Natural killer cell (primary cell): ENCODE results near the gene ZNF497. TPM values are rescaled to one million over a fixed set of nuclear protein-coding genes. Genes with fewer than 3 reads are reported as not detected.

Source experiments
- ATAC-seq, 3 donors: fragments of 150-1000 bp in 2 of 3; fragments of 200-7000 bp in 1 of 3; cut with Tn5 transposase; 1 replicate in 1 of 3; 2 replicates in 2 of 3; pipeline ENCODE4 v1.10.0; 2021; ENCODE audit warnings: mild to moderate bottlenecking in 2 of 3, moderate library complexity in 2 of 3
- DNase-seq, 2 donors: peaks; one replicate each; pipeline versions ENCODE4 v3.0.0 to v3.0.0-alpha.2; 2013 to 2021; ENCODE audit warnings: mixed read lengths in 1 of 2
- H3K27ac ChIP-seq: one replicate; pipeline ENCODE4 v1.5.1; 2013; ENCODE audit warnings: mild to moderate bottlenecking, low read length
- H3K27me3 ChIP-seq: one replicate; pipeline ENCODE4 v1.6.1; 2013; ENCODE audit warnings: low read length; ENCODE audit not compliant: control insufficient read depth, insufficient read depth
- H3K36me3 ChIP-seq: one replicate; pipeline ENCODE4 v1.6.1; 2013; ENCODE audit warnings: low read length; ENCODE audit not compliant: control insufficient read depth, insufficient read depth
- H3K4me1 ChIP-seq: one replicate; pipeline ENCODE4 v1.6.1; 2013; ENCODE audit warnings: low read length; ENCODE audit not compliant: control insufficient read depth, insufficient read depth
- H3K4me3 ChIP-seq: one replicate; pipeline ENCODE4 v1.5.1; 2013; ENCODE audit warnings: low read length
- H3K9me3 ChIP-seq: one replicate; pipeline ENCODE4 v1.6.1; 2013; ENCODE audit warnings: low read length; ENCODE audit not compliant: control insufficient read depth, insufficient read depth
- H3K27ac Mint-ChIP-seq, 2 donors: one replicate each; pipeline ENCODE4 v1.8.0; 2022; ENCODE audit warnings: mild to moderate bottlenecking in 2 of 2, mixed read lengths in 2 of 2, moderate library complexity in 1 of 2
- H3K27me3 Mint-ChIP-seq, 2 donors: one replicate each; pipeline ENCODE4 v1.8.0; 2022; ENCODE audit warnings: low read depth in 2 of 2, mixed read lengths in 2 of 2
- H3K36me3 Mint-ChIP-seq: one replicate; pipeline ENCODE4 v1.8.0; 2022; ENCODE audit warnings: mixed read lengths
- H3K4me1 Mint-ChIP-seq, 2 donors: one replicate each; pipeline ENCODE4 v1.8.0; 2022; ENCODE audit warnings: mixed read lengths in 2 of 2
- H3K4me3 Mint-ChIP-seq: one replicate; pipeline ENCODE4 v1.8.0; 2022; ENCODE audit warnings: mild to moderate bottlenecking, moderate library complexity, mixed read lengths
- H3K9me3 Mint-ChIP-seq, 2 donors: one replicate each; pipeline ENCODE4 v1.8.0; 2022; ENCODE audit warnings: mixed read lengths in 2 of 2
- WGBS: methylation state at CpG from one replicate; pipeline ENCODE4 v1.1.7; 2013; ENCODE audit warnings: missing lambda C conversion rate; ENCODE audit not compliant: insufficient coverage; 5-methylcytosine and 5-hydroxymethylcytosine counted together
- intact Hi-C: fragments of 100-400 bp; cut with micrococcal nuclease; formaldehyde crosslinking; loops from one replicate; pipeline ENCODE4 v1.14.2; 2022
- total RNA-seq, 4 donors: library from RNA; stranded (reverse); fragments of 120-200 nt in 1 of 4; gene quantifications; one replicate each; pipeline versions ENCODE4 v1.2.3 to v1.2.4, GENCODE V29; 2013 to 2022
- TF ChIP-seq, protein P1 (sequence below): fragments of 200-600 bp; IDR thresholded peaks from one replicate; pipeline ENCODE4 v1.8.0; 2022; ENCODE audit warnings: antibody characterized with exemption

ZNF497 gene
- total RNA-seq, 3 donors from 2014 or later (not counting 1 experiment from before 2014, with no cell fraction given), result 0.40 to 0.61 (median 0.60) TPM

DNA sequence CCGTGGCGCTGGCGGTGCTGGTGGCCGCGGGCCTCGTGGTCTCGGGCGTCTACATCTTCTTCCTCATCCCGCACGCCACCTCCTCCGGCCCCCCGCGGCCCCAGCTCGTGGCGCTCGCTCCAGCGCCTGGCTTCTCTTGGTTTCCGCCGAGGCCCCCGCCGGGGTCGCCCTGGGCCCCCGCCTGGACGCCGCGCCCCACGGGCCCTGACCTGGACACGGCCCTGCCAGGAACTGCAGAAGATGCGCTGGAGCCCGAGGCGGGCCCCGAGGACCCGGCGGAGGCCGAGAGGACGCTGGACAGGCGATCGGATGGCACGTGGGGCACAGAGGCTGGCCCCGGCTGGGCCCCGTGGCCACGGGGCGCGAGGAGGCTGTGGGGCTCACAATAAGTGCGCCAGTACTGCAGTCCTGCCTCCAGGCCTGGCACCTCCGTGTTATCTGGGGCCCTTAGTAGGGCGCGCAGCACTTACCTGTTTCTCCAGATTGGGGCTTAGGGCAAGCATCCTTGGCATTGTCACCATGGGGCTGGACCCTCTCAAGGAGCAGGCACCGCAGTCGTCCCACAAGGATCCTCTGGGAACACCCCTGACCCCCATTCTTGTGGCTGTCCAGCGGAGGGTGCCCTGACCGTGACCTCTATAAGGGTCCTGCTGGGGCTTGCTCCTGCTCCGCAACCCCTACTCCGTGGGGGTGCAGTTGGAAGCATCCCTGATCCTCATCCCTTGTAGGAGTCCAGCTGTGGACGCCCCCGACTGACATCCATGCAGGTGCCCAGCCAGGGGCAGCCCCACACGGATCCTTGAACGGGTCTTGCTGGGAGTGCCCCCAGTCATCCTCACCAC is 34.4 kb upstream of the ZNF497 start:
- H3K27ac ChIP-seq, result no peak overlapping the region
- no peak overlapping the region for H3K4me3 Mint-ChIP-seq
- intact Hi-C loops, result no loop called here
- TF ChIP-seq, protein P1, sequence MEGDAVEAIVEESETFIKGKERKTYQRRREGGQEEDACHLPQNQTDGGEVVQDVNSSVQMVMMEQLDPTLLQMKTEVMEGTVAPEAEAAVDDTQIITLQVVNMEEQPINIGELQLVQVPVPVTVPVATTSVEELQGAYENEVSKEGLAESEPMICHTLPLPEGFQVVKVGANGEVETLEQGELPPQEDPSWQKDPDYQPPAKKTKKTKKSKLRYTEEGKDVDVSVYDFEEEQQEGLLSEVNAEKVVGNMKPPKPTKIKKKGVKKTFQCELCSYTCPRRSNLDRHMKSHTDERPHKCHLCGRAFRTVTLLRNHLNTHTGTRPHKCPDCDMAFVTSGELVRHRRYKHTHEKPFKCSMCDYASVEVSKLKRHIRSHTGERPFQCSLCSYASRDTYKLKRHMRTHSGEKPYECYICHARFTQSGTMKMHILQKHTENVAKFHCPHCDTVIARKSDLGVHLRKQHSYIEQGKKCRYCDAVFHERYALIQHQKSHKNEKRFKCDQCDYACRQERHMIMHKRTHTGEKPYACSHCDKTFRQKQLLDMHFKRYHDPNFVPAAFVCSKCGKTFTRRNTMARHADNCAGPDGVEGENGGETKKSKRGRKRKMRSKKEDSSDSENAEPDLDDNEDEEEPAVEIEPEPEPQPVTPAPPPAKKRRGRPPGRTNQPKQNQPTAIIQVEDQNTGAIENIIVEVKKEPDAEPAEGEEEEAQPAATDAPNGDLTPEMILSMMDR, result no peak
- H3K9me3 Mint-ChIP-seq, result no peaks in the 10 kb centered on the region
- peaks cover 8% of the 10 kb centered on the region for H3K36me3 Mint-ChIP-seq
- H3K36me3 ChIP-seq, result peaks cover 26% of the 10 kb centered on the region
- DNase-seq (no peak), ATAC-seq (no peak)
- WGBS, result 42% methylated on average over 58 of the region's 58 CpGs
- H3K27me3 Mint-ChIP-seq, result peaks cover 0 to 23% of the 10 kb centered on the region in 2 donors
- peaks cover 10% of the 10 kb centered on the region for H3K27me3 ChIP-seq
- no peak overlapping the region for H3K4me3 ChIP-seq
- H3K27ac Mint-ChIP-seq, result no peak overlapping the region
- H3K9me3 ChIP-seq, result no peaks in the 10 kb centered on the region
- peaks cover 17% of the 10 kb centered on the region for H3K4me1 ChIP-seq
- H3K4me1 Mint-ChIP-seq, result peaks cover 14 to 18% of the 10 kb centered on the region in 2 donors

- no peak overlapping the region for H3K27ac ChIP-seq
- H3K27ac Mint-ChIP-seq, result no peak overlapping the region
- peaks cover 9 to 13% of the 10 kb centered on the region in 2 donors for H3K4me1 Mint-ChIP-seq
- intact Hi-C loops, result no loop called here
- ATAC-seq (no peak), DNase-seq (no peak)
- TF ChIP-seq, protein P1, result no peak
- peaks cover 12% of the 10 kb centered on the region for H3K4me1 ChIP-seq
- H3K36me3 ChIP-seq, result peaks cover 26% of the 10 kb centered on the region
- WGBS, result 10% methylated on average over 75 of the region's 75 CpGs
- peaks cover 0 to 22% of the 10 kb centered on the region in 2 donors for H3K27me3 Mint-ChIP-seq
- no peak overlapping the region for H3K4me3 ChIP-seq
- no peaks in the 10 kb centered on the region for H3K9me3 ChIP-seq
- peaks cover 8% of the 10 kb centered on the region for H3K36me3 Mint-ChIP-seq
- no peaks in the 10 kb centered on the region for H3K9me3 Mint-ChIP-seq
- peaks cover 10% of the 10 kb centered on the region for H3K27me3 ChIP-seq
- H3K4me3 Mint-ChIP-seq, result no peak overlapping the region
These were observed 33.6 kb upstream of the ZNF497 start for GRCh38 chr19:58395979-58396627.

DNA sequence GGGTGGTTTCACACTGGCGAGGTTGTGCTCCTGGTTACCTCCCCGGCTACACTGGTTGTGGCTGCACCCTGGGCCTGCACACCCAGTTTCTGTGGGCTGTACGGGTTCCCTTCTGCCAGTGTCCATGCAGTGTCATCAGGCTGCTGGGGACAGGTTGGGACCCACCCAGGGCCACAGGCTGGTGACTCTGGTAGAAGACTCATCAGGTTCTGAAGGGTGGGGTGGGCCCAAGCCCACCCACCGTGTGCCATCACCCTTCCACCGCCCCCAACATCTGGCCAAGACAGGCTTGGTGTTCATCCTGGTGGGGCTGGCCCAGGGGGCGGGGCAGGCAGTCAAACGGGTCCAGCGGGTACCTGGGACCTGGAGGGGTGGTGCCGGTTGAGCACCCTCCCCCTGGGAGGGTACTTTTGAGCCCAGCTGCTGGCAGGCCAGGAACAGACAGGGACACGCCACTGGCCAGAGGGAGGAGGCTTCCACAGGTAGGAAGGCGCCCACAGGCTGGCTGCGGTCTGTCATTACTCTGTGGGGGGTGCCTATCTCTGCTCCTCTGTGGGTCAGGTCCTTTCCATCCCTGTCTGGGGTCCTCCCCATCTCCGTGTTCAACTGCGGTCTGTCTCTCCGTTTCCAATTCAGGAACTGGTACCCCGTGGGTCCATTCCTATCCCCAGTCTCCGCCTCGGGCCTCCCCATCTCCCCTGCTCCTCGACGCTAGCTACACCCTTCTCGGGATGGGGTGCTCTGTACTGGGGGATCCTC is 32.8 kb upstream of the ZNF497 start, which contains the start of gene RNF225:
RNF225 (plus strand) TSS at position 437 of the 759 bp plus-strand sequence. CDS start 434 bp downstream, outside the sequence.
- TF ChIP-seq, protein P1, result no peak
- peaks cover 5% of the 10 kb centered on the region for H3K4me1 ChIP-seq
- Mint-ChIP-seq H3K27me3 (peaks cover 0 to 20% of the 10 kb centered on the region in 2 donors), H3K4me1 (peaks cover 2 to 6% of the 10 kb centered on the region in 2 donors), H3K4me3 (no peak within 1 kb of the TSS), H3K27ac (no peak within 1 kb of the TSS), H3K36me3 (peaks cover 8% of the 10 kb centered on the region), H3K9me3 (no peaks in the 10 kb centered on the region)
- intact Hi-C loops, result no loop called here
- DNase-seq (no peak), ATAC-seq (no peak)
- no peak within 1 kb of the TSS for H3K4me3 ChIP-seq
- H3K9me3 ChIP-seq, result no peaks in the 10 kb centered on the region
- peaks cover 10% of the 10 kb centered on the region for H3K27me3 ChIP-seq
- peaks cover 29% of the 10 kb centered on the region for H3K36me3 ChIP-seq
- WGBS, result 59% methylated on average over 21 of the region's 21 CpGs
- H3K27ac ChIP-seq, result no peak within 1 kb of the TSS
